Erythroblast (primary cell): ENCODE measurements around the gene FOXD4L6.
"Not testable (repeated sequence)": the region's sequence is repeated elsewhere in the genome, so short reads cannot be mapped to it uniquely, and the experiment has no call there.

Source experiments
- DNase-seq, 2 experiments: peaks; one replicate each; lab custom pipeline; 2025; lab: John Stamatoyannopoulos, UW

FOXD4L6 gene

GRCh38 chr9:41100508-41100907, 28.0 kb downstream of the FOXD4L6 start:
- DNase-seq, result not testable (repeated sequence)

DNA sequence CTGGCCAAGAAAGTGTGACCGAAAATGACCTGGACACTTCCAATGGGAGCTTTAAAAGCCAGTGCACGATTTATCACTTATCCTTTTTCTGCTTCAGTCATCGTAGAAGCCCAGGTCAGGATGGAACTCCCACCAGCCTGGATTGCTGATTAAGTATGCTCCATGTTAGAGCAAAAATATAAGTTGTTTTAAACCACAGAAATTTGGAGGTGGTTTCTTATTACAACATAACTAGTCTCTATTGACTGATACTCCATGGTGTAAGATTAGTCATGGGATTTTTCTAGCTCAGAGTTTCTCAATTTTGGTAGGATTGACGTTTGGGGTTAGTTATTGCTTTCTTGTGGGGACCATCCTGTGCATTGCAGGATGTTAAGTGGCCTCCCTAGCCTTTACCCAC, 29.7 kb downstream of the FOXD4L6 start:
- DNase-seq, result not testable (repeated sequence)

DNA sequence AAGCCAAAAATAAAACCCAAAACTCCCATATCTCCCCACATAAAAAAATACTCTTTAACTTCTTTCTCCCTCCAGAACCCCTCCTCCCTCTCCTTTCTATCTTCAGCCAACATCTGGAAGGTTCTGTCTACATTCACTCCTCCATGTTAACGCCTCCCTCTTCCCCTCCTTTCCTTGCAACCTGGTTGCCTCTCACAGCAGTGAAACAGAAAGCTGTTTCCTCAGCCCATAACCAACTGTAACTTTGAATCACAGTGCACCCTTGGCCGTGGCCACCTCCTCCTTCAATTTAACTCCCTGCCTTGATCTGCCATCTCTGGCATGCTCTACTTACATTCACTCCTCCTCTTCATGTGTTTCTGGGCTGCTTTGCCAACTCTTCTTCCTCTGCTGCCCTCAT, 33.4 kb downstream of the FOXD4L6 start:
- not testable (repeated sequence) for DNase-seq

DNA sequence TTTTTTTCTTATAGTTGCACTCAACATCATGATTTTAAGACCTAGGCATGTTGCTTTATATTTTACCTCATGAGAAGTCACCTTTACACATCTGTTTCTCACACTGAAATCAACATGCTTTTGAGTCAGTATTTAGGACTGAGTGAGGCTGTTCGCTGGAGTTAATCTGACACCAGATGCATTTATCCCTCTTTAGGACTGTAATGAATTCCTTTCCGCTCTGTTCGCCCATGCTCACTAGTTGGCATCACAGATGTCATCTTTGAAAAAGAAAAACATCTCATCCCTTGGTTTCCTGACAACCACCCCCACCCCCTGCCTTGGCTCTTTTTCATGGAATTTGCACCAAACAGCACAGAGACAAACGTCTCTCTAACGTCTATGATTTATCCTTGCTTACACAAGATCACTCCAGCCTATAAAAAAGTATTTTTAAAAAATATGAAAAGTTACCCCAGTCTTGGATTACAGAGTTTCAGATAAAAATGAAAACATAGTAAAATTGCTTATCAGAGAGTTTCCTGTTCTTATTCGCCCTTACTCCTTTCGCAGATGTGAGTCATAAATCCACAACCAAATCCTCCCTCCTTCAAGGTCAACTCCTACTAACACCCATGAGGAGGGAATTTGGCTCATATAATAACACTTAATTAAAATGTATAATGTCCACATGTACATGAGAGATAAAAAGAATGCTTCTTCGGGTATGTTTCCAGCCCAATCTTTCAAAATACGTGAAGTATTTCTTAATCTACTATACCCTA, 34.3 kb downstream of the FOXD4L6 start:
- DNase-seq, result not testable (repeated sequence)

- DNase-seq, result not testable (repeated sequence)
These were observed 37.6 kb downstream of the FOXD4L6 start for GRCh38 chr9:41090922-41091321.

- not testable (repeated sequence) for DNase-seq
These were observed 38.1 kb downstream of the FOXD4L6 start for GRCh38 chr9:41090386-41090785.

- DNase-seq, result not testable (repeated sequence)
These were observed 39.9 kb downstream of the FOXD4L6 start for GRCh38 chr9:41088450-41089059.

- DNase-seq, result not testable (repeated sequence)
These were observed 40.6 kb downstream of the FOXD4L6 start for GRCh38 chr9:41087929-41088328.

DNA sequence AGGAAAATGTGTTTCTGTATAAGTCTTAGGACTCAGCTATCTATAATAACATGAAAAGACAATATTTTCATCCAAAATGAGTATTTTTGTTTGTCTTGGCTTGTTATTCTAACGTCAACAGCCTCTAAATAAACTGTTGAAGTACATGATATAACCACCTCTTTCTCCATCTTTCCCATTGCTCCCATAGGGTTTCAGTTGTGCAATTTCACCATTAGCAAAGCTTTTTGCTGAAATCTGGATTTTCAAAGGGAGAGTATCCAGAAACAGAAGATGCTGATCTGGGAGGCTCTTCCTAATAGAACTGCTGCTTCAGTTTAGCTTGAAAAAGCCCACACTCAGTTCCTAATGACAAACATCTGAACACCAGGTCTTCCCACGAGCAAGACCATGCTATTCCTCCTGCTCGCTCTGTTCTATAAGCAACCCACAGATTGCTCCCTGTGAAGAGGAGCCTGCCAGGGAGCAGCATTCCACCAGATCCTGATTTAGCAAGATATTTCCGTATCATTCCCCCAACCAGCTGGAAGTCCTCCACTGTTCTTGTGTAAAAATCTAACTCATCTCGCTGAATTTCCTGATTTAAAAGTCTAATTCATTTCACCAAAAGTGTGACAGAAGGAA, 41.2 kb downstream of the FOXD4L6 start:
- not testable (repeated sequence) for DNase-seq

GRCh38 chr9:41086685-41087084, 41.8 kb downstream of the FOXD4L6 start:
- not testable (repeated sequence) for DNase-seq

DNA sequence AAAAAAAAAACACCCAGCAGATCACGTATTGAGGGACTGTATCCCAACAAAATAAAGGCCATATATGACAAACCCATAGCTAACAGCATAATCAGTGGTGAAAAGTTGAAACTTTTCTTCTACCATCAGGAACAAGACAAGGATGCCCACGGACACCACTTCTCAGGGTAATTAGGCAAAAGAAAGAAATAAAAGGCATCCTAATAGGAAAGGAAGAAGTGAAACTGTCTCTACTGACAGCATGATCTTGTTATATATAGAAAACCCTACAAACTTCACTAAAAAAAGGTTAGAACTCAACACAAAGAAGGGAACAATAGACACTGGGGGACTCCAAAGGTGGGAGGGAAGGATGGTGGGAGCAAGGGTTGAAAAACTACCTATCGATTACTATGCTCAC, 42.3 kb downstream of the FOXD4L6 start:
- DNase-seq, result not testable (repeated sequence)

DNA sequence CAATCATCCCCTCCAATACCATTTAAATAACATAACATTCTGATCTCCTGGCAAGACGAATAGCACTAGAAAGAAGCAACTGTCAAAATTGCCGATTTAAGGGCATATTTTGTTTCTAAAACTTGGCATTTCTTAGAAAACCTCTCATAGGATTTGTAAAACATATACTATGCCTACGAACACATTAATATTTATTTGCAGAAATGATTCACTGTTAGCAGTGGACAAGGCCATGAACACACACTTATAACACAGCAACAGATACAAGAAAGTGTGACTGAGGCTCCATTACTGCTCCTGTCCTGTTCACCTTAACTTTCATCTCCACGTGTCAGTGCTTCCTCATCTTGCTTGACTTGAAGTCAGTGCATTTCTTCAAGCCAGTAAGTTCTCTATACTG, 46.1 kb downstream of the FOXD4L6 start:
- DNase-seq, result not testable (repeated sequence)

- not testable (repeated sequence) for DNase-seq
These were observed 49.0 kb downstream of the FOXD4L6 start for GRCh38 chr9:41079464-41079863.

DNA sequence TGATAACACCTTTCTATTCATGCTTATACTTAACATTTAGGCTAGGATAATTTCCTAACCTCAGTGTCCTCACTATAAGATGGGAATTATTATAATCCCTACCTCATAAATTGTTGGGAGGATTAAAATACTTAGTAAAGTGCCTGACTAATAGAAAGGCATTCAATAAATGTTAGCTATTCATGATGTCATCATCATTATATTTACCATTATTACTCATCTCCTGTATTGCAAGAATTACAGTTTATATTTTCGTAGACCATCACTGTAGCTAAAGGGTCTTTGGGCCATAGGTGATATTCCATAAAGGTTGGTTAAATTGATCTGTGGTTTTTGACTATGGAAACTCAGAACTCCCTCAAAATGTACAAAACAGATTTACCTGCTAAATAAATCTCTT, 50.9 kb downstream of the FOXD4L6 start:
- not testable (repeated sequence) for DNase-seq
